Right hindlimb (tissue), 1 donor: ENCODE results near the gene SCARB2.

Source experiments
- DNase-seq: peaks from one replicate; pipeline ENCODE4 v3.0.0-alpha.2; 2018

Gene SCARB2

GRCh38 chr4:76224171-76224570, 10.5 kb upstream of the SCARB2 start:
- no peak for DNase-seq

GRCh38 chr4:76219299-76220055, 5.9 kb upstream of the SCARB2 start:
- DNase-seq, result no peak

- DNase-seq, result no peak
Measured at GRCh38 chr4:76216975-76217814, 3.6 kb upstream of the SCARB2 start.

- DNase-seq, result no peak
Measured at GRCh38 chr4:76216524-76216923, 2.9 kb upstream of the SCARB2 start.

- DNase-seq, result peak; percentile 4
Measured at GRCh38 chr4:76215077-76215476, 1.5 kb upstream of the SCARB2 start.

GRCh38 chr4:76214177-76214675, 602 bp upstream of the SCARB2 start:
- DNase-seq, result no peak

- DNase-seq, result peak; percentile 30
Measured at GRCh38 chr4:76212851-76213414, 691 bp downstream of the SCARB2 start.

- no peak for DNase-seq
Measured at GRCh38 chr4:76211769-76212708, 1.6 kb downstream of the SCARB2 start.

- no peak for DNase-seq
Measured at GRCh38 chr4:76210452-76210851, 3.2 kb downstream of the SCARB2 start.

GRCh38 chr4:76209881-76210280, 3.7 kb downstream of the SCARB2 start:
- no peak for DNase-seq

GRCh38 chr4:76208005-76208765, 5.4 kb downstream of the SCARB2 start:
- peak; percentile 80 for DNase-seq

GRCh38 chr4:76207549-76207948, 6.1 kb downstream of the SCARB2 start:
- DNase-seq, result no peak

GRCh38 chr4:76206222-76206942, 7.2 kb downstream of the SCARB2 start:
- no peak for DNase-seq

- no peak for DNase-seq
Measured at GRCh38 chr4:76205476-76205875, 8.1 kb downstream of the SCARB2 start.

GRCh38 chr4:76204936-76205335, 8.7 kb downstream of the SCARB2 start:
- no peak for DNase-seq

- DNase-seq, result no peak
Measured at GRCh38 chr4:76203541-76203940, 10.1 kb downstream of the SCARB2 start.

- no peak for DNase-seq
Measured at GRCh38 chr4:76201276-76201675, 12.3 kb downstream of the SCARB2 start.

- DNase-seq, result no peak
Measured at GRCh38 chr4:76200771-76201231, 12.8 kb downstream of the SCARB2 start.

GRCh38 chr4:76199664-76200211, 13.9 kb downstream of the SCARB2 start:
- DNase-seq, result peak; percentile 48
